Measurements from ENCODE around the gene SPINK2. TPM values are rescaled to one million over a fixed set of nuclear protein-coding genes. Genes with fewer than 3 reads are reported as not detected.

Gene SPINK2
- total and polyA plus RNA-seq, 2 of the 8 experiments (the other 6 are each of a cell fraction or from before 2014, with no cell fraction given): 0.89 to 1.4 TPM

- Histone ChIP-seq H3K23me2 (ENCODE audit: low read depth, low read length) (no peaks in the 10 kb centered on the region), H3K79me1 (ENCODE audit: low read depth, low read length) (no peaks in the 10 kb centered on the region), H3K9me3 (ENCODE audit: insufficient read depth in 2 of 2, low read depth in 1 of 2, low read length in 1 of 2) (no peaks in the 10 kb centered on the region), H3K79me2 (ENCODE audit: control insufficient read depth in 1 of 2, insufficient read depth in 2 of 2, low read length in 2 of 2) (no peaks in the 10 kb centered on the region), H3K14ac (ENCODE audit: insufficient read length) (no peak overlapping the region), H2BK12ac (ENCODE audit: low read depth, low read length) (no peak overlapping the region), H2BK15ac (ENCODE audit: low read length) (no peak overlapping the region), H4K8ac (ENCODE audit: extremely low read depth, insufficient read depth, low read length) (no peak overlapping the region), H3K27ac (ENCODE audit: low read depth, low read length) (no peak overlapping the region), H3K23ac (ENCODE audit: insufficient read length) (no peak overlapping the region), H2AFZ (ENCODE audit: low read length) (no peak overlapping the region), H3K4ac (replicated peaks; ENCODE audit: insufficient read length, low read depth, low read length) (no peak overlapping the region), H3K36me3 (ENCODE audit: control insufficient read depth in 2 of 4, insufficient read depth in 4 of 4, low read length in 3 of 4) (no peaks in the 10 kb centered on the region), H3K27me3 (replicated peaks in 1 of 4; ENCODE audit: control insufficient read depth in 3 of 4, extremely low read depth in 1 of 4, insufficient read depth in 3 of 4, low read length in 3 of 4) (no peaks in the 10 kb centered on the region), H2BK5ac (ENCODE audit: low read depth, low read length) (no peak overlapping the region), H2AK5ac (ENCODE audit: low read depth, low read length) (no peak overlapping the region), H2BK120ac (replicated peaks; ENCODE audit: low read depth, low read length) (no peak overlapping the region), H4K5ac (ENCODE audit: insufficient read length, low read depth, low read length) (no peak overlapping the region), H3K9ac (replicated peaks in 1 of 4; ENCODE audit: extremely low read depth in 1 of 4, low read depth in 3 of 4, low read length in 3 of 4) (no peak overlapping the region), H2BK20ac (ENCODE audit: low read length) (no peak overlapping the region), H3K4me3 (ENCODE audit: extremely low read depth in 1 of 4, insufficient read depth in 2 of 4, low read depth in 3 of 4, low read length in 4 of 4) (no peak overlapping the region), H3K4me2 (ENCODE audit: insufficient read depth in 1 of 2, low read depth in 2 of 2, low read length in 2 of 2) (no peak overlapping the region), H3K4me1 (replicated peaks in 1 of 4; ENCODE audit: control insufficient read depth in 3 of 4, insufficient read depth in 4 of 4, low read length in 3 of 4) (peaks cover 0 to 7% (median 2%) of the 10 kb centered on the region in 4 experiments; a peak in 2 of 7 replicates), H3K56ac (replicated peaks; ENCODE audit: insufficient read length, low read depth, low read length) (no peak overlapping the region), H4K91ac (replicated peaks; ENCODE audit: insufficient read length, low read length) (no peak overlapping the region), H4K20me1 (replicated peaks in 1 of 2; ENCODE audit: control insufficient read depth in 1 of 2, insufficient read depth in 2 of 2, low read length in 2 of 2) (no peaks in the 10 kb centered on the region), H3K18ac (ENCODE audit: extremely low read depth, low read length) (no peak overlapping the region)
- DNase-seq (ENCODE audit: low read depth in 1 of 2, low spot score in 2 of 2): no peak
- ChIA-PET CTCF (ENCODE audit: partially characterized antibody) (no interaction called here), POLR2A (ENCODE audit: partially characterized antibody) (no interaction called here)
- WGBS, 2 experiments (ENCODE audit: extremely low coverage in 1 of 2, insufficient coverage in 1 of 2, insufficient read length in 1 of 2, insufficient replicate concordance in 2 of 2, low coverage in 1 of 2, low lambda C conversion rate in 2 of 2, missing lambda C conversion rate in 1 of 2): 73% methylated on average over 5 of the region's 5 CpGs; no CpG with 5 or more reads in 1 of the 2 experiments
- TF ChIP-seq SIN3A (conservative IDR thresholded peaks at IDR 0.05 in 1 of 2, IDR thresholded peaks at IDR 0.05 in 1 of 2; ENCODE audit: low read depth in 1 of 2, low read length in 2 of 2): no peak
- TF ChIP-seq TCF12 (IDR thresholded peaks at IDR 0.05; ENCODE audit: low read depth, low read length): no peak
- TF ChIP-seq POLR2A (IDR thresholded peaks at IDR 0.05; ENCODE audit: control extremely low read depth in 1 of 2, low read depth in 2 of 2, low read length in 2 of 2): no peak
- TF ChIP-seq GABPA (IDR thresholded peaks at IDR 0.05; ENCODE audit: borderline replicate concordance, insufficient read depth, low read length): no peak
- no peak for TF ChIP-seq ASH2L (IDR thresholded peaks at IDR 0.05; ENCODE audit: low read length)
- TF ChIP-seq CTBP2 (IDR thresholded peaks at IDR 0.05; ENCODE audit: borderline replicate concordance, insufficient read depth, insufficient read length, low read length): no peak
- no peak for TF ChIP-seq EZH2 (IDR thresholded peaks at IDR 0.05; ENCODE audit: low read depth, low read length, severe bottlenecking)
- no peak for TF ChIP-seq SP1 (IDR thresholded peaks at IDR 0.05; ENCODE audit: low read depth, low read length)
- TF ChIP-seq ATF2 (IDR thresholded peaks at IDR 0.05; ENCODE audit: low read length): no peak
- TF ChIP-seq RBBP5 (IDR thresholded peaks at IDR 0.05; ENCODE audit: borderline replicate concordance, low read depth, low read length): no peak
- no peak for TF ChIP-seq NRF1 (IDR thresholded peaks at IDR 0.05; ENCODE audit: low read depth, low read length)
- no peak for TF ChIP-seq CREB1 (IDR thresholded peaks at IDR 0.05)
- no peak for TF ChIP-seq SAP30 (IDR thresholded peaks at IDR 0.05; ENCODE audit: insufficient read depth, insufficient replicate concordance, low read length)
- TF ChIP-seq SP2 (IDR thresholded peaks at IDR 0.05; ENCODE audit: low read length): no peak
- FAIRE-seq: no peak
Measured at GRCh38 chr4:56783986-56784385, 37.5 kb downstream of the SPINK2 start.

Measured in H1 (cell line).